ENCODE data around the gene DGAT2. TPM values are rescaled to one million over a fixed set of nuclear protein-coding genes. Genes with fewer than 3 reads are reported as not detected.

Gene DGAT2
- total and polyA plus RNA-seq, 4 donors: 57.2 to 152 (median 108) TPM

DNA sequence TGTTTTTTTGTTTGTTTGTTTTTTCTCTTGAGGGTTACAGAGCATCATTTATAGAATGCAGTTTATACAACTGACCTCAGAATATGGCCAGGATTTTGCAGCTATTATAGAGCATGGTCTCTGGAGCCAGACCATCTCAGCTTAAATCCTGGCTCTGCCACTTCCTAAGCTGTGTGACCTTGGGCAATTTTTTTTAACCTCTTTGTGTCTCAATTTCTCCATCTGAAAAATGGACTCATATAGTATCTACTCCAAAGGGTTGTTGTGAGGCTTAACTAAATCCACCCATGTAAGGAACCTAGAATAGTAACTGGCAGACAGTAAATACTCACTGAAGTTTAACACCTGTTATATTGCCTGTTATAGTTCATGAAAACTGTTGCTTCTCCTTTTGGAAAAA is 8.3 kb upstream of the DGAT2 start:
- Histone ChIP-seq H3K27me3 (ENCODE audit: control insufficient read depth in 4 of 4, insufficient read depth in 4 of 4, low read length in 3 of 4) (no peaks in the 10 kb centered on the region), H3K27ac (ENCODE audit: low read depth in 1 of 2, low read length in 2 of 2) (no peak overlapping the region), H3K4me3 (ENCODE audit: low read depth in 1 of 3, low read length in 3 of 3) (no peak overlapping the region), H3K36me3 (ENCODE audit: control insufficient read depth in 4 of 4, insufficient read depth in 3 of 4, low read depth in 1 of 4, low read length in 3 of 4) (no peaks in the 10 kb centered on the region), H3K9ac (ENCODE audit: low read depth in 1 of 2, low read length in 2 of 2) (no peak overlapping the region), H3K9me3 (ENCODE audit: control insufficient read depth in 4 of 4, low read length in 3 of 4) (no peaks in the 10 kb centered on the region), H3K4me1 (ENCODE audit: control insufficient read depth in 4 of 4, insufficient read depth in 4 of 4, low read length in 3 of 4) (peaks cover 16 to 58% (median 46%) of the 10 kb centered on the region in 4 donors)
- TF ChIP-seq, protein P1, sequence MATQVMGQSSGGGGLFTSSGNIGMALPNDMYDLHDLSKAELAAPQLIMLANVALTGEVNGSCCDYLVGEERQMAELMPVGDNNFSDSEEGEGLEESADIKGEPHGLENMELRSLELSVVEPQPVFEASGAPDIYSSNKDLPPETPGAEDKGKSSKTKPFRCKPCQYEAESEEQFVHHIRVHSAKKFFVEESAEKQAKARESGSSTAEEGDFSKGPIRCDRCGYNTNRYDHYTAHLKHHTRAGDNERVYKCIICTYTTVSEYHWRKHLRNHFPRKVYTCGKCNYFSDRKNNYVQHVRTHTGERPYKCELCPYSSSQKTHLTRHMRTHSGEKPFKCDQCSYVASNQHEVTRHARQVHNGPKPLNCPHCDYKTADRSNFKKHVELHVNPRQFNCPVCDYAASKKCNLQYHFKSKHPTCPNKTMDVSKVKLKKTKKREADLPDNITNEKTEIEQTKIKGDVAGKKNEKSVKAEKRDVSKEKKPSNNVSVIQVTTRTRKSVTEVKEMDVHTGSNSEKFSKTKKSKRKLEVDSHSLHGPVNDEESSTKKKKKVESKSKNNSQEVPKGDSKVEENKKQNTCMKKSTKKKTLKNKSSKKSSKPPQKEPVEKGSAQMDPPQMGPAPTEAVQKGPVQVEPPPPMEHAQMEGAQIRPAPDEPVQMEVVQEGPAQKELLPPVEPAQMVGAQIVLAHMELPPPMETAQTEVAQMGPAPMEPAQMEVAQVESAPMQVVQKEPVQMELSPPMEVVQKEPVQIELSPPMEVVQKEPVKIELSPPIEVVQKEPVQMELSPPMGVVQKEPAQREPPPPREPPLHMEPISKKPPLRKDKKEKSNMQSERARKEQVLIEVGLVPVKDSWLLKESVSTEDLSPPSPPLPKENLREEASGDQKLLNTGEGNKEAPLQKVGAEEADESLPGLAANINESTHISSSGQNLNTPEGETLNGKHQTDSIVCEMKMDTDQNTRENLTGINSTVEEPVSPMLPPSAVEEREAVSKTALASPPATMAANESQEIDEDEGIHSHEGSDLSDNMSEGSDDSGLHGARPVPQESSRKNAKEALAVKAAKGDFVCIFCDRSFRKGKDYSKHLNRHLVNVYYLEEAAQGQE (IDR thresholded peaks at IDR 0.05): no peak
- TF ChIP-seq RAD21 (IDR thresholded peaks at IDR 0.05) (no peak), EGR1 (IDR thresholded peaks at IDR 0.05; ENCODE audit: low read depth in 2 of 2) (no peak), FOXA1 (IDR thresholded peaks at IDR 0.05) (no peak), GABPA (IDR thresholded peaks at IDR 0.05 in 1 of 2, conservative IDR thresholded peaks at IDR 0.05 in 1 of 2) (no peak), TAF1 (conservative IDR thresholded peaks at IDR 0.05) (no peak)
- TF ChIP-seq, protein P2, sequence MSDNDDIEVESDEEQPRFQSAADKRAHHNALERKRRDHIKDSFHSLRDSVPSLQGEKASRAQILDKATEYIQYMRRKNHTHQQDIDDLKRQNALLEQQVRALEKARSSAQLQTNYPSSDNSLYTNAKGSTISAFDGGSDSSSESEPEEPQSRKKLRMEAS (IDR thresholded peaks at IDR 0.05): no peak
- DNase-seq (ENCODE audit: low spot score): no peak

DNA sequence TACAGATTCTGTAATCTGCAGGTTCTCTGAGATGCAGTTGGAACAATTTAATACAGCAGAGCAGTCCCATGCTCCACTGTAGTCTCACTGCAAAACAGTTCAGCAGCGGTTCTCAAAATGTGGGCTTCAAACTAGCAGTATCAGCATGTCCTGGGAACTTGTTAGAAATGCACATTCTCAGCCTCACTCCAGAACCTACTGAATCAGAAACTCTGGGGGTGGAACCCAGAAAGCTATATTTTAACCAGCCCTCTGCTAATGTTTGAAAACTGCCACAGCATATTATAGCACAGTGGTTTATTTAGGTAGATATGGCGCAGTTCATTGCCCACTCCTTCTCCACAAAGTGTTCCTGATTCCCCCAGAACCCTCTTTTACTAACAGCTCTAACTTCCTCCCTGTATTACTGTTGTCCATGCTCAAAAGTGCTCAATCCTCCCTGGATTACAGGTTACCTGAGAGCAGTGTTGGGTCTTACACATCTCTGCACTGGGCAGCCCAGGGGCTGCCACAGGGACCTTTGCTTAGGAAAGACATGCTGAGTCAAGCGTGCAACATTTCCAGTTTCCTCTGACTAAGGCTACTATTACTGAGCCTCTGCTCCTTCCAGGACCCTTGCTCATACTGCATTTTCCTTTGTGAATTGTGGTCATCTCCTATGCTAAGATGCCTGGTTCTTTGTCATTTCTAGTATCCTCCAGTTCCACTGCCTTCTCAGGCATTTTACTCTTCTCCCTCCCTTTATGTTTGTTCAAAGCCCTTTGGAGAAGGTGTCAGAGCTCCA is 7.7 kb upstream of the DGAT2 start:
- H3K4me1 ChIP-seq (ENCODE audit: control insufficient read depth in 4 of 4, insufficient read depth in 4 of 4, low read length in 3 of 4): peaks cover 16 to 57% (median 41%) of the 10 kb centered on the region in 4 donors
- H3K27ac ChIP-seq (ENCODE audit: low read depth in 1 of 2, low read length in 2 of 2): peak overlapping the region in 1 of 2 donors; percentile 13
- WGBS: 85% methylated on average over 3 of the region's 3 CpGs
- no peak overlapping the region for H3K9ac ChIP-seq (ENCODE audit: low read depth in 1 of 2, low read length in 2 of 2)
- no peak for DNase-seq (ENCODE audit: low spot score)
- no peaks in the 10 kb centered on the region for H3K9me3 ChIP-seq (ENCODE audit: control insufficient read depth in 4 of 4, low read length in 3 of 4)
- TF ChIP-seq HNF4G (IDR thresholded peaks at IDR 0.05): no peak
- TF ChIP-seq, protein P3, sequence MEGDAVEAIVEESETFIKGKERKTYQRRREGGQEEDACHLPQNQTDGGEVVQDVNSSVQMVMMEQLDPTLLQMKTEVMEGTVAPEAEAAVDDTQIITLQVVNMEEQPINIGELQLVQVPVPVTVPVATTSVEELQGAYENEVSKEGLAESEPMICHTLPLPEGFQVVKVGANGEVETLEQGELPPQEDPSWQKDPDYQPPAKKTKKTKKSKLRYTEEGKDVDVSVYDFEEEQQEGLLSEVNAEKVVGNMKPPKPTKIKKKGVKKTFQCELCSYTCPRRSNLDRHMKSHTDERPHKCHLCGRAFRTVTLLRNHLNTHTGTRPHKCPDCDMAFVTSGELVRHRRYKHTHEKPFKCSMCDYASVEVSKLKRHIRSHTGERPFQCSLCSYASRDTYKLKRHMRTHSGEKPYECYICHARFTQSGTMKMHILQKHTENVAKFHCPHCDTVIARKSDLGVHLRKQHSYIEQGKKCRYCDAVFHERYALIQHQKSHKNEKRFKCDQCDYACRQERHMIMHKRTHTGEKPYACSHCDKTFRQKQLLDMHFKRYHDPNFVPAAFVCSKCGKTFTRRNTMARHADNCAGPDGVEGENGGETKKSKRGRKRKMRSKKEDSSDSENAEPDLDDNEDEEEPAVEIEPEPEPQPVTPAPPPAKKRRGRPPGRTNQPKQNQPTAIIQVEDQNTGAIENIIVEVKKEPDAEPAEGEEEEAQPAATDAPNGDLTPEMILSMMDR (IDR thresholded peaks at IDR 0.05; ENCODE audit: low read depth, low read length, missing input control): no peak
- no peak for TF ChIP-seq GABPA (IDR thresholded peaks at IDR 0.05 in 1 of 2, conservative IDR thresholded peaks at IDR 0.05 in 1 of 2)
- TF ChIP-seq JUND (IDR thresholded peaks at IDR 0.05): no peak
- TF ChIP-seq NR2F2 (IDR thresholded peaks at IDR 0.05): no peak
- no peak for TF ChIP-seq FOXA1 (IDR thresholded peaks at IDR 0.05)
- no peak for TF ChIP-seq HNF4A (conservative IDR thresholded peaks at IDR 0.05)
- TF ChIP-seq FOXA2 (IDR thresholded peaks at IDR 0.05): no peak
- no peak for TF ChIP-seq SP1 (IDR thresholded peaks at IDR 0.05)
- TF ChIP-seq RAD21 (IDR thresholded peaks at IDR 0.05): no peak
- TF ChIP-seq, protein P1 (IDR thresholded peaks at IDR 0.05): no peak
- no peaks in the 10 kb centered on the region for H3K36me3 ChIP-seq (ENCODE audit: control insufficient read depth in 4 of 4, insufficient read depth in 3 of 4, low read depth in 1 of 4, low read length in 3 of 4)
- no peak overlapping the region for H3K4me3 ChIP-seq (ENCODE audit: low read depth in 1 of 3, low read length in 3 of 3)
- H3K27me3 ChIP-seq (ENCODE audit: control insufficient read depth in 4 of 4, insufficient read depth in 4 of 4, low read length in 3 of 4): no peaks in the 10 kb centered on the region

Measured in liver (tissue), 9 donors.